HG02759 (cell line): ENCODE data around the gene TSPYL2.

Source experiments
- ATAC-seq: cut with Tn5 transposase; IDR thresholded peaks from one replicate; pipeline ENCODE4 v1.9.1; 2021; ENCODE audit warnings: mild to moderate bottlenecking, moderate library complexity; ENCODE audit not compliant: unreplicated experiment

TSPYL2 gene

DNA sequence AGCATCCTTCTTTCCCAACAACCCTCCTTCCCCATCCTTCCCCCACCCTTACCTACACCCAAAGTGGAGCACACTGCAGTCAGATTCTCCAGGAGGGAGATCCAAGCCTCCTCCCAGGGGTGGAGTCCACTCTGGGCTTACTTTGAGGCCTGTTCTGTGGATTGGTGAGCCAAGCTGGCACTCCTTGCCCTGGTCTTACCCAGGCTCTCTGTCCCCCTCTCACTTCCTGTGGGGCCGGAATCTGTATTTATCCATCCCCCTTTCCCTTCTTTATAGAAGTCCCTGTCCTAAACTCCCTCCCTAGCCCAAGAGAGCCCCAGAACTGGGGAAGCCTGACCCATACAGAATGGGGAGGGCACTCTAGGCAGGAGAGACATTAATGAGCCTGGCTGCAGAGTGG, 3.2 kb upstream of the TSPYL2 start:
- ATAC-seq: no peak

GRCh38 chrX:53080628-53081580, 1.3 kb upstream of the TSPYL2 start:
- no peak for ATAC-seq

GRCh38 chrX:53082773-53083616, 828 bp downstream of the TSPYL2 start:
- ATAC-seq: no peak

GRCh38 chrX:53084043-53084570, 1.9 kb downstream of the TSPYL2 start:
- ATAC-seq: no peak

GRCh38 chrX:53084863-53085262, 2.7 kb downstream of the TSPYL2 start:
- ATAC-seq: no peak

DNA sequence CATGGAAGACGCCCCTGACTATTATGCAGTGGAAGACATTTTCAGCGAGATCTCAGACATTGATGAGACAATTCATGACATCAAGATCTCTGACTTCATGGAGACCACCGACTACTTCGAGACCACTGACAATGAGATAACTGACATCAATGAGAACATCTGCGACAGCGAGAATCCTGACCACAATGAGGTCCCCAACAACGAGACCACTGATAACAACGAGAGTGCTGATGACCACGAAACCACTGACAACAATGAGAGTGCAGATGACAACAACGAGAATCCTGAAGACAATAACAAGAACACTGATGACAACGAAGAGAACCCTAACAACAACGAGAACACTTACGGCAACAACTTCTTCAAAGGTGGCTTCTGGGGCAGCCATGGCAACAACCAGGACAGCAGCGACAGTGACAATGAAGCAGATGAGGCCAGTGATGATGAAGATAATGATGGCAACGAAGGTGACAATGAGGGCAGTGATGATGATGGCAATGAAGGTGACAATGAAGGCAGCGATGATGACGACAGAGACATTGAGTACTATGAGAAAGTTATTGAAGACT, 3.6 kb downstream of the TSPYL2 start:
- ATAC-seq: no peak

DNA sequence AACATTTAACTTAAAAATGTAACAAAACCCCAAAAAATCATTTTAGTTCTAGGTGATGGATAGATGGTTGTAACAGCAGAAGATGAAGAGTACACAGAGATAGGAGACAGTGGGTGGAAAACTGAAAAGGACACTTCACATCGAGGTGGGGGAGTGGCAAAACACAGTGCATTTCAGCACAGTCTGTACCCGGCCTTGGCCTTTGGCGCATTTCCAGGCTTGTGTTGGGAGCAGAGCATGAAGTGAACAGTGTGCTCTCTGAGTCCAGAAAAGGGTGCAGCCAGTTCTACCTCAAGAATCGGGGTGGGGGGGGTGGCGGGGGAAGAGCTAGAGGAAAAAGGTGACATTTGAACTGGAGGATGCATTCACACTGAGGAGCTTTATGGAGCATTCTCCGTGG, 4.3 kb downstream of the TSPYL2 start:
- no peak for ATAC-seq

DNA sequence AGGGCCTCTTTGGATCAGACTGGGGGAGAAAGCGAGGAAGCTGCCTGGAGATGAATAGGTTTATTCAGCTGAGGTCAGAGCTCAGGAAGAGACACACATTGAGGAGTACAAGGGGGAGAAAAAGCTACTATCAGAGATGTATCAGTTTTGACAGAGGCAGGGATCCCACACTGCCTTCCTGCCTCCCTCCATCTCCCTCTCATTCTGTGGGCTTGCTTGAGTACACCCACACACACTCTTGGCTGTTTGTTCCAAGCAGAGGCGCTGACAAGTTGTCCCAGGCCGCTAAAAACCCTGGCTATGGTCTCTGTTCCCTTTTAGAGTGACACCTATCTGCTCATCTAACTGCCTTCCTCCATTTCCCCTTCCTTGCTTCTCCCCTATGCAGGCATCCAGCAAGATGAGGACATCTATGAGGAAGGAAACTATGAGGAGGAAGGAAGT, 5.2 kb downstream of the TSPYL2 start:
- no peak for ATAC-seq

DNA sequence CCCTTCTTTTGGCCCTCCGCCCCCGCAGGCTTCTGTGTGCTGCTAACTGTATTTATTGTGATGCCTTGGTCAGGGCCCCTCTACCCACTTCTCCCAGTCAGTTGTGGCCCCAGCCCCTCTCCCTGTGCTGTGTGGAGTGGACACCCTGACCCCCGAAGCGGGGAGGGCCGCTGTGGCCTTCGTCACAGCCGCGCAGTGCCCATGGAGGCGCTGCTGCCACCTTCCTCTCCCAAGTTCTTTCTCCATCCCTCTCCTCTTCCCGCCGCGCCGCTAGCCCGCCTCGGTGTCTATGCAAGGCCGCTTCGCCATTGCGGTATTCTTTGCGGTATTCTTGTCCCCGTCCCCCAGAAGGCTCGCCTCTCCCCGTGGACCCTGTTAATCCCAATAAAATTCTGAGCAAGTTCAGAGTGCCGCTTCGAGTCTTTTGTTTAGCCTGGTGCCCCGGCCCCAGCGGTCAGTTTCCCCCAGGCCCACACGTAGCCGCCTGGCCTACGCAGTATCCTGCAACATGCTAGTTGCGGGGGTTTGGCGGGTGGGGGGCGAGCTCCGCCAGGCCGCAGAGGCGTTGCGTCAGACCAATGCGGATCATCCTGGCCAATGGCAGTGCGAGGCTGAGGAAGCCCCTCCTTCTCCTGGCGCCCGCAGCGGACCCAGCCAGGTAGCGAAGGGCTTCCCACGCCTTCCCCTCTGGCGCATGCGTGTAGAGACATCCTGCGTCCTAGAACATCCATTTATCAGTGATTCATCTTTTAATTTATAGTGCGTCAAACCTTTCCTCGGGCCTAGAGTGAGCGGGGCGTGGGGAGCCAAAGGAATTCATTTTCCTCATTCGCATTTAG, 6.2 kb downstream of the TSPYL2 start:
- ATAC-seq: peak; percentile 59

DNA sequence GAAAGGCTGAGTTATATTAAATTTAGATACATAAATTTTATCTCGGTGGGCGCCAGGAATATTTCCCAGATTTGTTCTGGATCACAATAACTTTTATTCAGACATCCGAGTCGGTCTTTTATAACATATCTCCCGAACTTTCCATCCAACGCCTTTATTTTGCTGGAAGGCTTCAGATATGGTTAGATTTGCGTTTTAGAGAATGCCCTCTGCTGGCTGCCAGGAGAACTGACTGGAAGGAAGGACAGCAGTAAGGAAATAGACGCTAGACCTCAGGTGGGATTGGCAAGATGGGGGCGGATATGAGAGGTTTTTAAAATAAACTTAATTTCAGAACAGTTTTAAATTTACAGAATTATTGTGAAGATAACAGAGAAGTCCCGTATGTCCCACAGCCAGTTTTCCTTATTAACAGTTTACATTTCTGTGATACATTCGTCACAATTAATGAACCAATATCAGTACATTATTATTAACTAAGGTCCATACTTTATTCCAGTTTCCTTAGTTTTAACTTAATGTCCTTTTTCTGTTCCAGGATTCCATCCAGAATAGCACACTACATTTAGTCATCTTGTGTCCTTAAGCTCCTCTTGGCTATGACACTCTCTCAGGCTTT, 7.2 kb downstream of the TSPYL2 start:
- ATAC-seq: no peak

- no peak for ATAC-seq
These were observed 7.8 kb downstream of the TSPYL2 start for GRCh38 chrX:53089925-53090324.

GRCh38 chrX:53091354-53091753, 9.2 kb downstream of the TSPYL2 start:
- ATAC-seq: no peak

DNA sequence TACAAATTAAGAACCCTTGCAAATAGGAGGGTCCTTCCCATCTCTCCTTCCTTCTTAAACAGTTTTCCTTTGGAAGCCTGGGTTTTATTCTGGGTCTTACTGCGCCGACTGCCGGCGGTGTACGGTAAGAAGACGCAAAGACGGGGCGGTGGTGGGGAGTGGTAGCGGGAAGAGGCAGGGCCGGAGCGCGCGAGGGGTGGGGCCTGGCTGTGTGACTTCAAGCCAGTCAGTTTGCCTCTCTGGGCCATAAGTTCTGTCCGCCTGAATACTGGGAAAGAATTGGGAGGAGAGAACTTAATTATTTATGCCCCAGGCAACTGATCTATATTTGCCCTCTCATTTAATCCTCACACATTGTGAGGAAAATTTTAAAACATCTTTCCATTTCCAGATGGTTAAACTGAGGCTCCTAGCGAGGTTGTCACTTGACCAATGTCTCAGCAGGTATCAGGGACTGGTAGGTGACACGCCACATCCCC, 11.0 kb downstream of the TSPYL2 start:
- ATAC-seq: peak; percentile 52

- peak; percentile 84 for ATAC-seq
These were observed 11.8 kb downstream of the TSPYL2 start, which contains the start of gene KANTR for GRCh38 chrX:53093748-53094581. KANTR (plus strand) TSS chrX:53094142; CDS start chrX:53124273, 30,131 bp downstream.

DNA sequence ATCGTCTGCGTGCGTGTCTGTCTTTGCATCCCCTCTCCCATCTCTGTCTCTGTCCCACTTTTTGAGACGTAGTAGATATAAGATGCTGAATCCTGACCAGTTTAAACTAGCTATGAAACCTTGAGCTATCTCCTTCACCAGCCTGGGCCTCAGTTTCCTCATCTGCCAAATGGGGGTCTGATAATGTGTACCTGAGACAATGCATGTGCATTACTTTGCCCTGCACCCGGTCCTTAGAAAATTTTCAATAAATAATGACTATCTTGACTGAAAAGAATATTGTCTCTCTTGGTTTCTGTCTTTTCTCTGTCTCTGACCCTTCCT, 12.4 kb downstream of the TSPYL2 start:
- ATAC-seq: no peak

DNA sequence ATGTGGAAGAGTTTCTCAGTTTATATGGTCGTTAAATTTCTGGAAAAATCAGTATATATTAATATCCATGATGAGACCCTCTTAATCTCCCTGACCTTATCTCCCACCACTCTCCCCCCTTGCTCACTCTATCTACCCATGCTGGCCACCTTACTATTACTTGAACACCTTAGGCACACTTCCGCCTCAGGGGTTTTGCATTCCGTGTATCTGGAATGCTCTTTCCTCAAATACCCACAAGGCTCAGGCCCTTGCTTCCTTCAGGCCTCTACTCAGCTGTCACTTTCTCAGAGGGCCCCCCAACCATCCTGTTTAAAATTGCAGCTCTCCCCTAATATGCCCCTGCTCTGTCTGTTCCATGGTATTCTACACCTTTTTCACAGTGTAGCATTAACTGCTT, 13.6 kb downstream of the TSPYL2 start:
- ATAC-seq: no peak

DNA sequence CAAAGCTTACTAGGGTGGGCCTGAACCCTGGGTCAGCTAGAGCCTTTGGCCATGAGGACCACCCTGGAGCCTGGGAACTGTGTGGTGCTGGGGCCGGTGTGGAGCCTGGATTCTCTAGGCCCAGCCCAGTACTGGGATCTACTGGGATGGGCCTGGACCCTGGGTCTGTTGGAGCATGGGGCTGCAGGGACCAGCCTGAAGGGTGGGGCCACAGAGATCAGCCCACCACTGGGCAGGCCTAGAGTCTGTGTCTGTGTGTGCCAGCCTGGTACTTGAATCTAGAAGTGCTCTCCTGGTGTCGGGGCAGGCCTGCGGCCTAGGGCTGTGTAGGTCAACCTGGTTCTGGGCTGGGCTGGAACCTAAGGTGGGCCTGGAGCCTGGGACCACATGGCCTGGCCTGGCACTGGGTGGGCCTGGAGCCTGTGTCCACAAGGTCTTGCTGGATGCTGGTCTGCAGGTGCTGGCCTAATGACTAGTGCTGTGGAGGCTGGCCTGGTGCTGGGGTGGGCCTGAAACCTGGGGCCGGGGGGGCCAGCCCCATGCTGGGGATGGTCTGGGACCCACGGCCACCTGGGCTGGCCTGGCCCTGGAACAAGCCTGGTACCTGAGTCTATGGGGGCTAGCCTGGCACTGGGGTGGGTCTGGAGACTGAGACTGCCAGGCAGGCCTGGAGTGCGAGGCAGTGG, 32.8 kb downstream of the TSPYL2 start:
- ATAC-seq: no peak

DNA sequence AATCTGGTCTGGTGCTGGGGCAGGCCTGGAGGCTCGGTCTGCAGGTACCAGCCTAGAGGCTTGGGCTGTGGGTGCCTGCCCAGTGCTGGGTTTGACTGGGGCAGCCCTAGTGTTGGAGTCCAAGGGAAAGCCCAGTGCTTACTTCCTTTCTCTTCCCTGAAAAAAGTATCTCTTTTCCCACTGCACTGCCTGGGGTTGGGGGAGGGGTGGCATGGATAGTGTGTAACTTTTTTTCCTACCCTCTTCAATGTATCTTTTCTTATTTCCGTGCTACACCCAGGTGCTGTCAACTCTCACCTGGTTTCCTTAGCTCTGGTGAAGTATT, 33.3 kb downstream of the TSPYL2 start:
- no peak for ATAC-seq
